GM19328 (cell line): ENCODE data around the gene PLXNB3.

Experiments
- ATAC-seq: cut with Tn5 transposase; IDR thresholded peaks from one replicate; pipeline ENCODE4 v1.9.1; 2021; ENCODE audit warnings: mild to moderate bottlenecking, moderate library complexity; ENCODE audit not compliant: unreplicated experiment

Gene PLXNB3

GRCh38 chrX:153784325-153784967 is 20.4 kb downstream of the PLXNB3 start:
- ATAC-seq = no peak

GRCh38 chrX:153786669-153787068 is 22.6 kb downstream of the PLXNB3 start:
- no peak for ATAC-seq

- no peak for ATAC-seq
Observed at GRCh38 chrX:153789654-153790053, 25.6 kb downstream of the PLXNB3 start.

- ATAC-seq = no peak
Observed at GRCh38 chrX:153791104-153791852, 27.2 kb downstream of the PLXNB3 start.

- ATAC-seq = no peak
Observed at GRCh38 chrX:153792368-153792767, 28.3 kb downstream of the PLXNB3 start.

- ATAC-seq = no peak
Observed at GRCh38 chrX:153793291-153793690, 29.2 kb downstream of the PLXNB3 start.

- peak; percentile 89 for ATAC-seq
Observed at GRCh38 chrX:153794018-153794896, 30.2 kb downstream of the PLXNB3 start, which contains the start of the genes IDH3G and SSR4. Gene IDH3G (minus strand): TSS chrX:153794375. CDS start chrX:153794326, 49 bp downstream. Gene SSR4 (plus strand): TSS chrX:153794668. CDS start chrX:153794688, 20 bp downstream.

GRCh38 chrX:153794897-153795816 is 31.1 kb downstream of the PLXNB3 start:
- ATAC-seq = no peak

- no peak for ATAC-seq
Observed at GRCh38 chrX:153797415-153798015, 33.5 kb downstream of the PLXNB3 start.

- ATAC-seq = no peak
Observed at GRCh38 chrX:153799326-153799725, 35.3 kb downstream of the PLXNB3 start.

- no peak for ATAC-seq
Observed at GRCh38 chrX:153800177-153800722, 36.2 kb downstream of the PLXNB3 start.

- no peak for ATAC-seq
Observed at GRCh38 chrX:153800746-153801145, 36.7 kb downstream of the PLXNB3 start.

GRCh38 chrX:153801669-153802068 is 37.6 kb downstream of the PLXNB3 start:
- ATAC-seq = no peak

GRCh38 chrX:153802513-153803045 is 38.5 kb downstream of the PLXNB3 start:
- no peak for ATAC-seq

GRCh38 chrX:153803211-153804099 is 39.4 kb downstream of the PLXNB3 start:
- ATAC-seq = no peak

GRCh38 chrX:153804100-153804595 is 40.1 kb downstream of the PLXNB3 start:
- no peak for ATAC-seq

GRCh38 chrX:153804621-153805020 is 40.6 kb downstream of the PLXNB3 start:
- ATAC-seq = no peak

- no peak for ATAC-seq
Observed at GRCh38 chrX:153805436-153805835, 41.4 kb downstream of the PLXNB3 start.
